Measurements from ENCODE around the gene CMTM3.
"Not testable (repeated sequence)": the region's sequence is repeated elsewhere in the genome, so short reads cannot be mapped to it uniquely, and the experiment has no call there.

CMTM3 gene

DNA sequence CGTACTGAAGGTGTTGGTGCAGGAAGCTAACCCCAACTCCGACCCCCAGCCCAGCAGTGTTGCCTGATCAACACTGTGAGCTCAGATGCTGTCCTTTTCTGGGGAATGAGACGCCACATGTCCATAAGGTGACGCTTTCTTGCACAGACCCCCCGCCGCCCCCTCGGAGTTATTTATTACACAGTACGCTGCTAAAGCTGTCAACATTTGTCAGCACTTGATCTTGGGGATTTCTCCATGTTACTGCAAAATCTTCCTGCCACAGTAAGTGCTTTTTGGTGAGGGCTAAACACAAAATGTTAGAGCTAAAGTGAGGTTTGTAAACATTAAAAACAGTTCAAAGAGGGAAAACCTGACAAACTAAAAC lies 15.9 kb downstream of the CMTM3 start:
- peak overlapping the region; percentile 57 for H3K27ac ChIP-seq
- ChIA-PET POLR2A (ENCODE audit: low non-redundant PET) (no interaction called here), CTCF (interaction anchor here (0.6 to 1.2 kb wide), 2 partner anchors 12 to 359 kb away, joined by 3 to 5 read pairs; no protein-coding TSS in a partner anchor)
- no peak for DNase-seq (ENCODE audit: low spot score)
- TF ChIP-seq, protein P1, sequence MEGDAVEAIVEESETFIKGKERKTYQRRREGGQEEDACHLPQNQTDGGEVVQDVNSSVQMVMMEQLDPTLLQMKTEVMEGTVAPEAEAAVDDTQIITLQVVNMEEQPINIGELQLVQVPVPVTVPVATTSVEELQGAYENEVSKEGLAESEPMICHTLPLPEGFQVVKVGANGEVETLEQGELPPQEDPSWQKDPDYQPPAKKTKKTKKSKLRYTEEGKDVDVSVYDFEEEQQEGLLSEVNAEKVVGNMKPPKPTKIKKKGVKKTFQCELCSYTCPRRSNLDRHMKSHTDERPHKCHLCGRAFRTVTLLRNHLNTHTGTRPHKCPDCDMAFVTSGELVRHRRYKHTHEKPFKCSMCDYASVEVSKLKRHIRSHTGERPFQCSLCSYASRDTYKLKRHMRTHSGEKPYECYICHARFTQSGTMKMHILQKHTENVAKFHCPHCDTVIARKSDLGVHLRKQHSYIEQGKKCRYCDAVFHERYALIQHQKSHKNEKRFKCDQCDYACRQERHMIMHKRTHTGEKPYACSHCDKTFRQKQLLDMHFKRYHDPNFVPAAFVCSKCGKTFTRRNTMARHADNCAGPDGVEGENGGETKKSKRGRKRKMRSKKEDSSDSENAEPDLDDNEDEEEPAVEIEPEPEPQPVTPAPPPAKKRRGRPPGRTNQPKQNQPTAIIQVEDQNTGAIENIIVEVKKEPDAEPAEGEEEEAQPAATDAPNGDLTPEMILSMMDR (conservative IDR thresholded peaks at IDR 0.05; ENCODE audit: low read depth) = no peak

DNA sequence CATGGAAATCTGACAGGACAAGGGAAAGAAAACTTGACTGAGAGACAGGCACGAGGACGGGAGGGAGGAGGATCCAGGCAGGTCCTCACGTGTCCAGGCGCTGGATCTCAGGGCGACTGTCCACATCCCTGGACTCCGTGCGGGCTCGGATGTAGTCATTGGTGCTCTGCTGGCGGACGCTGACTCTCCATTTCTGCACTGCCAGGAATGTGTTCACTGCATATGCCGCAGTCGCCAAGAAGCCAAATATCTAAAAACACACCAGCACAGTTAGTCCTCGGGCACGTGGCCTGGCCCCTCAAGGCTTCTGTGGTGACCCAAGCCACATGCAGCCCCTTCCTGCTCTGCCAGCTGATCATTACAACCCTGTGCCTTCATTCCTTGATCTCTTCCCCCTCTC lies 17.5 kb downstream of the CMTM3 start:
- CTCF ChIA-PET = no interaction called here
- peak overlapping the region; percentile 37 for H3K27ac ChIP-seq
- POLR2A ChIA-PET (ENCODE audit: low non-redundant PET) = no interaction called here
- no peak for DNase-seq (ENCODE audit: low spot score)
- TF ChIP-seq, protein P1 (conservative IDR thresholded peaks at IDR 0.05; ENCODE audit: low read depth) = no peak

DNA sequence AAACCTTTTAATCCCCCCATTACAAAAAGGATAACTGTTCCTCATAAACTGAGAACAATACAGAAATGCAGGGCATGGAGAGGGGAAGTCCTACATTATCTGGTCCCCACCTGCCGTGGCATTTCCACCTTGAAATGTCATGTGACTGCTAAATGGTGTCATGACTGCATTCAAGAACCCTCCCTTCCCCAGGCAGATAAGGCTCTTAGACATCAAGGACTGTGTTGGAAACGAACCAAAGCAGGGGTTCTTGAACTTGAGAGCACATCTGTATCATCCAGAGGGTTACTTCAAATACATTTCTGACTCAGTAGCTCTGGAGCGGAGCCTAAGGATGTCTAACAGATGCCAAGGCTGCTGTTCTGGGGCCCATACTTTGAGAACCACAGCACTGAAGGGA lies 18.4 kb downstream of the CMTM3 start:
- H3K27ac ChIP-seq = no peak overlapping the region
- POLR2A ChIA-PET (ENCODE audit: low non-redundant PET) = no interaction called here
- no peak for DNase-seq (ENCODE audit: low spot score)
- TF ChIP-seq, protein P1 (conservative IDR thresholded peaks at IDR 0.05; ENCODE audit: low read depth) = no peak
- CTCF ChIA-PET = interaction anchor here (0.5 kb wide), 1 partner anchor 61 kb away, joined by 3 read pairs; no protein-coding TSS in a partner anchor

DNA sequence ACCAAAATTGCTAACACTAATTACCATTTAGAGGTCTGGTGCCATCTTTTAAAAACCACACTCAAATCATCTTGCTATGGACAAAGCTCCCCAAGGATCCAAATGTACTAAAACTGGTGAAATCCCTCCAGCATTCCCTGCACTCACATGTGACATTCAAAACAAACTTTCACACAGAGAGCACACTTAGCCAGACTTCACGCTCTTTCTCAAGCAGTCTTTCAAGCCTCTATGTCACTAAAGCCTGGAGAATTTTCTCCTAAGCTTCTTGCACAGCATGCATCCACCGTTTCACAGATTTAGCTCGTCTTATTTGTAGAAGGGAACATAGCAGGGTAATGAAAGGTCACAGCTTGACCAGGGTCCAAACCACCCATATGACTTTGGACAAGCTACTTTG lies 19.3 kb downstream of the CMTM3 start:
- DNase-seq (ENCODE audit: low spot score) = no peak
- H3K27ac ChIP-seq = no peak overlapping the region
- TF ChIP-seq, protein P1 (conservative IDR thresholded peaks at IDR 0.05; ENCODE audit: low read depth) = no peak
- ChIA-PET CTCF (interaction anchor here (0.8 to 1.0 kb wide), 2 partner anchors 15 to 27 kb away, joined by 3 read pairs; no protein-coding TSS in a partner anchor), POLR2A (ENCODE audit: low non-redundant PET) (no interaction called here)

DNA sequence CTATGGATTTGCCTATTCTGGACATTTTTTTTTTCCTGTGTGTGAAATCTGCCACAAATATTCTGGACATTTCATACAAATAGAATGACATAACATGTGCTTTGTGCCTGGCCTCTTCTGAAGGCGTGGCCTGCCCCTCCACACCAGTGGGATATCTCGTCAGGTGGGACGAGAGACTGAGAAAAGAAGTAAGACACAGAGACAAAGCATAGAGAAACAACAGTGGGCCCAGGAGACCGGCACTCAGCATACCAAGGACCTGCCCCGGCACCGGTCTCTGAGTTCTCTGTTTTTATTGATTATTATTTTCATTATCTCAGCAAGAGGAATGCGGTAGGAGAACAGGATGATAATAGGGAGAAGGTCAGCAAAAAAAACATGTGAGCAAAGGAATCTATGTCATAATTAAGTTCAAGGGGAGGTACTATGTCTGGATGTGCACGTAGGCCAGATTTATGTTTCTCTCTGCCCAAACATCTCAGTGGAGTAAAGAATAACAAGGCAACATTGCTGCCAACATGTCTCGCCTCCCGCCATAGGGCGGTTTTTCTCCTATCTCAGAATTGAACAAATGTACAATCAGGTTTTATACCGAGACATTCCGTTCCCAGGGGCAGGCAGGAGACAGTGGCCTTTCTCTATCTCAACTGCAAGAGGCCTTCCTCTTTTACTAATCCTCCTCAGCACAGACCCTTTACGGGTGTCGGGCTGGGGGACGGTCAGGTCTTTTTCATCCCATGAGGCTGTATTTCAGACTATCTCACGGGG lies 23.3 kb downstream of the CMTM3 start:
- H3K27ac ChIP-seq; CTCF ChIA-PET; DNase-seq (ENCODE audit: low spot score): not testable (repeated sequence)
- POLR2A ChIA-PET (ENCODE audit: low non-redundant PET) = interaction anchor here (0.7 kb wide), 1 partner anchor 236 kb away, joined by 3 read pairs; no protein-coding TSS in a partner anchor

DNA sequence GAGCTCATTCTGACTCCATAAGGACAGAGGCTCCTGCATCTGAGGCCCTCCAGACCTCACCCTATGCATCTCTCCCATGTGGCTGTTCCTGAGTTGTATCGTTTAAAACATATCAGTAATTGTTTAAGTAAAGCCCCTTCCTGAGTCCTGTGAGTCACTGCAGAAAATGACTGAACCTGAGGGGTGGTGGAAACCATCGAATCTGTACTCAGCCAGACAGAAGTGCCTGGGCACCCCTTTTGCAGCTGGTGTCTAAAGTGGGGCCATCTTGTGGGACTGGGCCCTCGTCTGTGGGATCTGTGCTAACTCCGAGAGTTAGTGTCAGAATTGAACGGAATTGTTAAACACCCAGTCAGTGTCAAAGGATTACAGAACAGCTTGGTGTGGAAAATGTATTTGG lies 25.4 kb downstream of the CMTM3 start:
- TF ChIP-seq, protein P1 (conservative IDR thresholded peaks at IDR 0.05; ENCODE audit: low read depth) = no peak
- no peak overlapping the region for H3K27ac ChIP-seq
- no peak for DNase-seq (ENCODE audit: low spot score)
- ChIA-PET POLR2A (ENCODE audit: low non-redundant PET) (no interaction called here), CTCF (interaction anchor here (0.5 to 1.4 kb wide), 3 partner anchors 21 to 238 kb away, joined by 3 to 7 read pairs (median 3); no protein-coding TSS in a partner anchor)

DNA sequence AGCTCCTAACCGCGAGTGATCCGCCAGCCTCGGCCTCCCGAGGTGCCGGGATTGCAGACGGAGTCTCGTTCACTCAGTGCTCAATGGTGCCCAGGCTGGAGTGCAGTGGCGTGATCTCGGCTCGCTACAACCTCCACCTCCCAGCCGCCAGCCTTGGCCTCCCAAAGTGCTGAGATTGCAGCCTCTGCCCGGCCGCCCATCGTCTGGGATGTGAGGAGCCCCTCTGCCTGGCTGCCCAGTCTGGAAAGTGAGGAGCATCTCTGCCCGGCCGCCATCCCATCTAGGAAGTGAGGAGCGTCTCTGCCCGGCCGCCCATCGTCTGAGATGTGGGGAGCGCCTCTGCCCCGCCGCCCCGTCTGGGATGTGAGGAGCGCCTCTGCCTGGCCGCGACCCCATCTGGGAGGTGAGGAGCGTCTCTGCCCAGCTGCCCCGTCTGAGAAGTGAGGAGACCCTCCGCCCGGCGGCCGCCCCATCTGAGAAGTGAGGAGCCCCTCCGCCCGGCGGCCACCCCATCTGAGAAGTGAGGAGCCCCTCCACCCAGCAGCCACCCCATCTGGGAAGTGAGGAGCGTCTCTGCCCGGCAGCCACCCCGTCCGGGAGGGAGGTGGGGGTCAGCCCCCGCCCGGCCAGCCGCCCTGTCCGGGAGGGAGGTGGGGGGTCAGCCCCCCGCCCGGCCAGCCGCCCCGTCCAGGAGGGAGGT lies 26.2 kb downstream of the CMTM3 start:
- DNase-seq (ENCODE audit: low spot score); H3K27ac ChIP-seq; POLR2A ChIA-PET (ENCODE audit: low non-redundant PET): not testable (repeated sequence)
- CTCF ChIA-PET = interaction anchor here (0.5 to 1.4 kb wide), 2 partner anchors 20 to 237 kb away, joined by 3 to 7 read pairs; no protein-coding TSS in a partner anchor

DNA sequence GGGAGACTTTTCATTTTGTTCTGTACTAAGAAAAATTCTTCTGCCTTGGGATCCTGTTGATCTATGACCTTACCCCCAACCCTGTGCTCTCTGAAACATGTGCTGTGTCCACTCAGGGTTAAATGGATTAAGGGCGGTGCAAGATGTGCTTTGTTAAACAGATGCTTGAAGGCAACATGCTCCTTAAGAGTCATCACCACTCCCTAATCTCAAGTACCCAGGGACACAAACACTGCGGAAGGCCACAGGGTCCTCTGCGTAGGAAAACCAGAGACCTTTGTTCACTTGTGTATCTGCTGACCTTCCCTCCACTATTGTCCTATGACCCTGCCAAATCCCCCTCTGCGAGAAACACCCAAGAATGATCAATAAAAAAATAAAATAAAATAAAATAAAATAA lies 27.1 kb downstream of the CMTM3 start:
- DNase-seq (ENCODE audit: low spot score); CTCF ChIA-PET; POLR2A ChIA-PET (ENCODE audit: low non-redundant PET); H3K27ac ChIP-seq: not testable (repeated sequence)
